Endodermal cell (in vitro differentiated cells): Measurements from ENCODE around the gene DNAJC1. TPM values are rescaled to one million over a fixed set of nuclear protein-coding genes. Genes with fewer than 3 reads are reported as not detected.

Experiments used
- DNase-seq: peaks from one replicate; pipeline ENCODE4 v3.0.0-alpha.2; 2017
- H3K27ac ChIP-seq: 2 replicates; pipeline ENCODE4 v1.5.1; 2013; ENCODE audit warnings: mild to moderate bottlenecking, low read depth, low read length, moderate library complexity
- H3K27me3 ChIP-seq: 2 replicates; pipeline ENCODE4 v1.6.1; 2013; ENCODE audit warnings: mild to moderate bottlenecking, low read length, moderate library complexity; ENCODE audit not compliant: insufficient read depth, control insufficient read depth, poor library complexity, severe bottlenecking
- H3K36me3 ChIP-seq: 2 replicates; pipeline ENCODE4 v1.7.0; 2013; ENCODE audit warnings: mild to moderate bottlenecking, low read length, moderate library complexity; ENCODE audit not compliant: control insufficient read depth, insufficient read depth
- H3K4me1 ChIP-seq: one replicate; pipeline ENCODE4 v1.7.0; 2013; ENCODE audit warnings: low read length; ENCODE audit not compliant: control insufficient read depth, insufficient read depth
- H3K4me3 ChIP-seq: 2 replicates; pipeline ENCODE4 v1.5.1; 2013; ENCODE audit warnings: mild to moderate bottlenecking, low read length, moderate library complexity
- H3K9ac ChIP-seq: 2 replicates; pipeline ENCODE4 v1.6.1; 2013; ENCODE audit warnings: mild to moderate bottlenecking, low read length, moderate library complexity; ENCODE audit not compliant: poor library complexity, severe bottlenecking; ENCODE audit errors: extremely low read depth
- H3K9me3 ChIP-seq: 2 replicates; pipeline ENCODE4 v1.6.1; 2013; ENCODE audit warnings: mild to moderate bottlenecking, low read length, moderate library complexity; ENCODE audit not compliant: control insufficient read depth
- H3K27ac Mint-ChIP-seq: 2 replicates; pipeline ENCODE4 v1.8.0; 2020; ENCODE audit warnings: mixed read lengths
- H3K27me3 Mint-ChIP-seq: 2 replicates; pipeline ENCODE4 v1.8.0; 2021; ENCODE audit warnings: mild to moderate bottlenecking, mixed read lengths; ENCODE audit not compliant: insufficient read depth
- H3K36me3 Mint-ChIP-seq: 2 replicates; pipeline ENCODE4 v1.8.0; 2020; ENCODE audit warnings: low read depth, mixed read lengths
- H3K4me1 Mint-ChIP-seq: 2 replicates; pipeline ENCODE4 v1.8.0; 2020; ENCODE audit warnings: mixed read lengths
- H3K4me3 Mint-ChIP-seq: 2 replicates; pipeline ENCODE4 v1.8.0; 2020; ENCODE audit warnings: mild to moderate bottlenecking, moderate library complexity, mixed read lengths
- H3K9me3 Mint-ChIP-seq: 2 replicates; pipeline ENCODE4 v1.8.0; 2020; ENCODE audit warnings: mild to moderate bottlenecking, mixed read lengths
- WGBS, 2 experiments: methylation state at CpG; one replicate each; pipeline versions ENCODE4 v1.1.5 to v1.1.7; 2013; ENCODE audit warnings: missing lambda C conversion rate in 2 of 2, mixed read lengths in 1 of 2; ENCODE audit not compliant: insufficient coverage in 1 of 2, insufficient read length in 1 of 2; 5-methylcytosine and 5-hydroxymethylcytosine counted together
- total RNA-seq, 2 donors: library from RNA; stranded (reverse); fragmentation: NEBNext Ultra II Directional in 1 of 2; extraction: Animal tissue kit (Norgen Biotek cat#: 25700) in 1 of 2; gene quantifications; 2 replicates in 1 of 2; 3 replicates in 1 of 2; pipeline ENCODE4 v1.2.1, GENCODE V29; 2021
- TF ChIP-seq, protein P1 (sequence below): fragments of 200-600 bp; sonication (generic); conservative IDR thresholded peaks from 2 replicates; pipeline ENCODE4 v1.5.0; 2021; ENCODE audit warnings: antibody characterized with exemption, mild to moderate bottlenecking

The DNAJC1 gene
- total RNA-seq, 2 donors from 2014 or later = 23.5 to 30.4 TPM

DNA sequence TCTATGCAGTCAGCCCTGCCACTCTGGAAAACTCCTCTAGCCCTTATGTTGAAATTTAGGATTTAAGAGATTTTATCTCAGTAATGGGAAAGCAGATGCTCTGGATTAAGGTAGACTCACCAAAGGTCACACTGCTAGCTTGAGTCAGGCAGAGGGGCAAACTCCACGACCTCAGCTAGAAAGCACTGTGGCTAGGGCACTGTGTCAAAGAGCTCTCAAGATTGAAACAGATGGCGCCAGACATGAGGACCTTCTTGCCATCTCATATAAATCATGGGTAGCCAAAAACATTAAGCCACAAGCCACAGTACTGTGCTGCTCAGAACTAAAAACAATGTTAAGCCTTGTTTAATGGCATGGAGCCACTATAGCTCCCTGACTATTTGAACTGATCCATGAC is 188.7 kb downstream of the DNAJC1 start:
- Histone ChIP-seq H3K9ac (no peak overlapping the region), H3K36me3 (peaks cover 4% of the 10 kb centered on the region), H3K4me3 (no peak overlapping the region), H3K4me1 (peaks cover 4% of the 10 kb centered on the region), H3K27me3 (no peaks in the 10 kb centered on the region), H3K9me3 (peaks cover 8% of the 10 kb centered on the region), H3K27ac (no peak overlapping the region)
- Mint-ChIP-seq H3K4me1 (peaks cover 13% of the 10 kb centered on the region), H3K4me3 (no peak overlapping the region), H3K9me3 (peaks cover 19% of the 10 kb centered on the region), H3K27me3 (no peaks in the 10 kb centered on the region), H3K36me3 (peaks cover 30% of the 10 kb centered on the region), H3K27ac (peak overlapping the region; percentile 21)
- 87 to 100% methylated on average over 2 of the region's 2 CpGs for WGBS, 2 experiments
- TF ChIP-seq, protein P1, sequence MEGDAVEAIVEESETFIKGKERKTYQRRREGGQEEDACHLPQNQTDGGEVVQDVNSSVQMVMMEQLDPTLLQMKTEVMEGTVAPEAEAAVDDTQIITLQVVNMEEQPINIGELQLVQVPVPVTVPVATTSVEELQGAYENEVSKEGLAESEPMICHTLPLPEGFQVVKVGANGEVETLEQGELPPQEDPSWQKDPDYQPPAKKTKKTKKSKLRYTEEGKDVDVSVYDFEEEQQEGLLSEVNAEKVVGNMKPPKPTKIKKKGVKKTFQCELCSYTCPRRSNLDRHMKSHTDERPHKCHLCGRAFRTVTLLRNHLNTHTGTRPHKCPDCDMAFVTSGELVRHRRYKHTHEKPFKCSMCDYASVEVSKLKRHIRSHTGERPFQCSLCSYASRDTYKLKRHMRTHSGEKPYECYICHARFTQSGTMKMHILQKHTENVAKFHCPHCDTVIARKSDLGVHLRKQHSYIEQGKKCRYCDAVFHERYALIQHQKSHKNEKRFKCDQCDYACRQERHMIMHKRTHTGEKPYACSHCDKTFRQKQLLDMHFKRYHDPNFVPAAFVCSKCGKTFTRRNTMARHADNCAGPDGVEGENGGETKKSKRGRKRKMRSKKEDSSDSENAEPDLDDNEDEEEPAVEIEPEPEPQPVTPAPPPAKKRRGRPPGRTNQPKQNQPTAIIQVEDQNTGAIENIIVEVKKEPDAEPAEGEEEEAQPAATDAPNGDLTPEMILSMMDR = no peak
- no peak for DNase-seq

DNA sequence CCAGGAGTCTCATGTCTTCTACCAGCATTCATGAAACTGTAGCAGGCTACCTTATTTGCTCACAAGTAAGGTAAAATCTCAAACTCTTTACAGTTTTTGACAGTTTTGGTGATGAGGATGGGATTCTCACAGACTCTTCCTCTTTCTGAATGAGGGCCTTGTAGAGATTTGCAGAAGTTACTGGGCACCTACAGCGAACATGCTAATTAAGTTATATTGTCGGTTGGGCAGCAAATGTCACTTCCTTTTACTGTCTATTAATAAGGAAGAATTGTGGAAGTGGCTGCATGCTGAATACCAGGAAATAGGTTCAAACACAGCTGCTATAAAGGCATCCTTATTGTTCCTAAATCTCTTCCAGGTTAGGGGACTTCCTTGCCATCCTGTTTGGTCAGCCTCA is 189.6 kb downstream of the DNAJC1 start:
- DNase-seq = no peak
- TF ChIP-seq, protein P1 = no peak
- Mint-ChIP-seq H3K4me1 (peaks cover 13% of the 10 kb centered on the region), H3K27me3 (no peaks in the 10 kb centered on the region), H3K27ac (no peak overlapping the region), H3K9me3 (peaks cover 19% of the 10 kb centered on the region), H3K36me3 (peaks cover 30% of the 10 kb centered on the region), H3K4me3 (no peak overlapping the region)
- WGBS, 2 experiments = 95% methylated on average over 2 of the region's 2 CpGs; no CpG with 5 or more reads in 1 of the 2 experiments
- H3K36me3 ChIP-seq = peaks cover 4% of the 10 kb centered on the region
- H3K27me3 ChIP-seq = no peaks in the 10 kb centered on the region
- H3K9me3 ChIP-seq = peaks cover 8% of the 10 kb centered on the region
- peaks cover 4% of the 10 kb centered on the region for H3K4me1 ChIP-seq
- H3K9ac ChIP-seq = no peak overlapping the region
- H3K27ac ChIP-seq = no peak overlapping the region
- peak overlapping the region; percentile 51 for H3K4me3 ChIP-seq

- Histone ChIP-seq H3K9ac (no peak overlapping the region), H3K27ac (no peak overlapping the region), H3K27me3 (no peaks in the 10 kb centered on the region), H3K9me3 (peaks cover 8% of the 10 kb centered on the region), H3K4me1 (peaks cover 20% of the 10 kb centered on the region), H3K4me3 (no peak overlapping the region), H3K36me3 (peaks cover 4% of the 10 kb centered on the region)
- no peaks in the 10 kb centered on the region for H3K27me3 Mint-ChIP-seq
- H3K27ac Mint-ChIP-seq = peak overlapping the region; percentile 19
- no peak overlapping the region for H3K4me3 Mint-ChIP-seq
- H3K9me3 Mint-ChIP-seq = peaks cover 2% of the 10 kb centered on the region
- H3K4me1 Mint-ChIP-seq = peaks cover 29% of the 10 kb centered on the region
- 86 to 87% methylated on average over 1 to 2 of the region's 2 CpGs for WGBS, 2 experiments
- TF ChIP-seq, protein P1 = no peak
- peaks cover 15% of the 10 kb centered on the region for H3K36me3 Mint-ChIP-seq
- no peak for DNase-seq
Measured at GRCh38 chr10:21811245-21811585, 192.3 kb downstream of the DNAJC1 start.
